Inflammatory macrophage treated with lipopolysaccharide for 1 hour (primary cell): Measurements from ENCODE around the gene SUDS3.
"Not testable (repeated sequence)": the region's sequence is repeated elsewhere in the genome, so short reads cannot be mapped to it uniquely, and the experiment has no call there.

ENCODE experiments used
- DNase-seq, 2 donors: peaks; one replicate each; pipeline ENCODE4 v3.0.0-alpha.2; 2020 to 2022

SUDS3 gene

DNA sequence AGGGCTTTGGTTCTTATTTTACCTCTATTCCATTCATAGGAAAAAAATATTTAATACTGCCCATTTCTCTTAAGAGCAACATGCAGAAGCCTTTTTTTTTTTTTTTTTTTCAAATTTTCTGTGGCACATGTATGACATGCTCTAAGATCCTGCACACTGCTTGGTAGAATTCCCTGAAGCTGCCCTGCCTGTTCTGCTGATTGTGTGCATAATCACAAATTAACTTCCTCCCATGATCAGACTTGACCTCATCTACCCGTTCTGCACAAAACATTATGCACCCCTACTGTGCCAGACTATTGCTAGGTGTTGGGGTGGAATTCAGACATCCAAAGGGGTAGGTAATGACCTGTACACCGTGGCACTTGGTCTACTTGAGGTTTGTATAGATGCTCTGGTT lies 22.2 kb downstream of the SUDS3 start:
- peak in 1 of 2 donors; percentile 11 for DNase-seq

- DNase-seq = peak; percentile 59 to 68
Observed at GRCh38 chr12:118398940-118399339, 22.6 kb downstream of the SUDS3 start.

- no peak for DNase-seq
Observed at GRCh38 chr12:118402251-118402650, 25.9 kb downstream of the SUDS3 start.

DNA sequence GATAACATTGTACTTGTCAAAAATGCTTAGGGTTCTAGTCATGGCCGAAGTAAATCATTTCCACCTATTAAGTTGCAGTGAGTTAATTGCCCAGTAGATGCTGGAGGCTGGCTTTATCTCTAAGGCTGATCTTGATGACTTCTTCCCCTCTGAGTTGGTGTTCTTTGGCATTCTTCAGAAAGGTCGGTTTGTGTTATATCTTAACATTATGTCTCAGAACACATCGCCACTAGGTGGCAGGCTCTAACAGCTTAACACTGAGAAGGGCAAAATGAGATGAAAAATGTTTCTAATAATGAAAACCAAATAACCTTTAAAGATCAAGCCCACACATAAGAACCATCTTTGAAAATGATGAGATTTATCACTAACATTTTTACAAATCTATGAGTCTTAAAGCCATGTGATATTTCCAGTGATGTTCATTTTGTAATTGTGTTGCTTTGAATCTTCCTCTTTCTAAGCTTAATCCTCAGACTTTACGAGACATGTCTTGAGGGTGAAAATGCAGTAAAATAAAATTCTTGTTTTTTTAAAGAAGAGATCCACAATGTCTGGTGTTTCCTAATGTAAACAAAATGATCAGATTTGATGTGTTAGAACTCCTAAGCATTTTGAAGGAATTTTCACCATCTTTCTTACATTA lies 28.6 kb downstream of the SUDS3 start:
- DNase-seq = peak; percentile 23 to 69

DNA sequence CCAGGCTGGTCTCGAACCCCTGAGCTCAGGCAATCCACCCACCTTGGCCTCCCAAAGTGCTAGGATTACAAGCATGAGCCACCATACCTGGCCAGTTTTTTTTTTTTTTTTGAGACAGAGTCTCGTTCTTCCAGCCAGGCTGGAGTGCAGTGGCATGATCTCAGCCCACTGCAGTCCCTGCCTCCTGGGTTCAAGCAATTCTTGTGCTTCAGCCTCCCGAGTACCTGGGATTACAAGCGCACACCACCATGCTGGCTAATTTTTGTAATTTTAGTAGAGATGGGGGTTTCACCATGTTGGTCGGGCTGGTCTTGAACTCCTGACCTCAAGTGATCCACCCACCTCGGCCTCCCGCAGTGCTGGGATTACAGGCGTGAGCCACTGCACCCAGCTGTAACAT lies 31.9 kb downstream of the SUDS3 start:
- not testable (repeated sequence) for DNase-seq

DNA sequence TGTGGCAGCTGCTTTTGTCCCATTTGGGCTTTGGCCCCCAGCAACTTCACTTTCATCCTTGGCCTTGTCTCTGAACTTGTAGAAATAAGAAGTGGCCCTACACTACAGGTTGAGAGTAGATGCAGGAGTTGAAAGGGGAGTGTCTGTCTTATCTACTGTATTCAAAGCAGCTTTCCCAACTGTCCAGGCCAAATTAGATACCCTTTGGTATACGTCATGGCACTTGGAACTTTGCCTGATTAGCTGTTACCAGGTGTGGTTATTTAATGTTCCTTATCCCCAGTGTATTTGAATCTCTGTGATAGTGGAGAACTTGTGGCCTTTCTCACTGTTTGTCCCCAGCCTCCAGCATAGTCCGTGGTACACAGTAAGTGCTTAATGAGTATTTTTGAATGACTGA lies 33.5 kb downstream of the SUDS3 start:
- no peak for DNase-seq

- no peak for DNase-seq
Observed at GRCh38 chr12:118417942-118418341, 41.6 kb downstream of the SUDS3 start.

GRCh38 chr12:118418385-118419057 lies 42.2 kb downstream of the SUDS3 start:
- DNase-seq = no peak

GRCh38 chr12:118420673-118421072 lies 44.3 kb downstream of the SUDS3 start:
- DNase-seq = no peak

DNA sequence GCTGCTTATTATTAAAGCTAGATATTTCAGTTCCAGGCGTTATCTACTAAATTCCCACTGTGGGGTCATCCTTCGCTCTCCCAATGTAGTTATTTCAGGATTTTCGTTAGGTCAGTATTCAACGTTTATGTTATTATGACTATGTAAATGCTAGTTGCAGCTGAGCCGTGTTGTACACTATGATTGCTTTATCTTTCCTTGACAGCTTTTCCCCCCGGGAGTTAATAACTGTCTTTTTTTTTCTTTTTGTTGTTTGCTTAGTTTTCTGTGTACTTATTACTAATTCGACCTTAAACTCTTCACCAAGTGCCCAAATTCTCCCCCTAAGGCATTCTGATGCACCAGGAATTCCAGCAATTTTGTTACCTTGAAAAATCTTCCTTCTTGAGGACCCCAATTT lies 48.5 kb downstream of the SUDS3 start:
- no peak for DNase-seq

DNA sequence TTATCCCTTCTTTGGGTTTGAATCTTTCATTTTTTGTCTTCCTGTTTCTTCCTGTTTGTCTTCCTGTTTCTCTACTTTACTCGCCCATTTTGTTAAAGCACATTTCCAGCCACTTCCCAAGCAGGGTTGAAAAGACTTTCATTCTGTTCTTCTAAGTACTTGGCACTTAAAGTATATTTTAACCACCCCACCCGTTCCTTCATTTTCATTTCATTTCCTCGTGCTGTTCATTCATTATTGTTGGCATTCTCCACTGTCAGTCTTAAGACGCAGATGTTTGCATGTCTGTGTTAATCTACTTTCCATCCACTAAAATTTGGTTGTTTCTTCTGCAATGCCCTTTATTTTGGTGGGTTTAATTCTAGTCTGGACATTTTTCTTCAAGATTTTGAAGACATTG lies 49.0 kb downstream of the SUDS3 start:
- no peak for DNase-seq

DNA sequence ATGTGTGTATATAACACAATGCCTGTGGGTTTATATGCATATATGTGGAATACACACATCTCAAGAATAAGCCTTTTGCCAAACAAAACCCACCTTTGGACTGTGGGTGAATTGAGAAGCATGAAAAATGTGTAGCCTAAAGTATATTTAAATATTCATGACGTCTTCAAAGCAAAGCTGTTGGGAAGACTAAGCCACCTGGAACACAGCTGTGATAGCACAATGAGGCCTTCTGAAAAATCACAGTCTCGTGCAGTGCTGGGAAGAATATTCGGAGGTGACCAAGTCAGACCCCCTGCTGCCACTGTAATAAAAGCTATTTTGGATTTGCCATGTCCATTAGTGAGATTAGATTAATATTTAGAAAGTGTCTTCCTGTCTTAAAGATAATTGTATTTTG lies 51.5 kb downstream of the SUDS3 start:
- no peak for DNase-seq

DNA sequence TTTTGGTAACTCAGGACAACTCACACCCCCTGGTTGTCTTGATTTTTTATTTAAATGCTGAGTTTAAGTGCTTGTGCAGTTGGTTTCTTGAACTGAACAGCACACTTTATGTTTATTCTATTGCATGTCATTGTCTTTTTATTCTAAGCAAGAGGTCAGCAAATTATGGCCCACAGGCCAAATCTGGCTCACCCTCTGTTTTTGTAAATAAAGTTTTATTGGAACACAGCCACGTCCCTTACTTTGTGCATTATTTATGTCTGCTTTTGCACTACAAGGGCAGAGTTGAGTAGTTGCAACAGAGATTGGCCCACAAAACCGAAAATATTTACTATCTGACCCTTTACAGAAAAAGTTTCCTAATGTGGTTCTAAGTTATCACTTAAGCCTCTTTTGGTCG lies 52.3 kb downstream of the SUDS3 start:
- no peak for DNase-seq

DNA sequence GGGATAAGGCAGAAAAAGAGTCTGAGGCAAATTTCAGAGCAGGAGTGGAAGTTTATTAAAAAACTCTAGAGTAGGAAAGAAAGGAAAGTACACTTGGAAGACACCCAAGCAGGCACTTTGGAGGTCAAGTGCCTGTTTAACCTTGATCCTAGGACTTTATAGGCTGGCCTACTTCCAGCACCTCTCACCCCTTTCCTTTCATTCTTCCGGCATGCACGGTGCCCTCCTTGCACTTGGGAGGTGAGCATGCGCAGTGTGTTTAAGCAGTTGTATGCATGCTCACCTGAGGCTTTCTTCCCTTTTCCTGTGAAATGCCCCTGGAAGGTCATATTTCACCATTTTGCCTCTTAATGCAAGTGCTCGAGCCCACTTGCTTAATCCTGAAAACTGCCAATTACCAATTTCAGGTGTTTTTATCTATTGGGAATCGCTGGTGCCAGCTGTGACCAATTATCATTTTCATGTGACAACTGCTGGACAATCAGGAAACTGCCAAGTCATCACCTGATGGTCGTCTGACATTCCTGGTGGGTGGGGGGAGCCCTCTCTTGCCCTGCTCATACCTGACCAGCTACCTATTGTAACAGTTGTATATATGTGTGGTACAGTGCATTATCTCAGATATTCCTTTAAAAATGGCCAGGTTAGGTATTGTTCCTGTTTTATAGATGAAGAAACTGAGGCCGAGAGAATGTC lies 53.5 kb downstream of the SUDS3 start:
- DNase-seq = no peak

- no peak for DNase-seq
Observed at GRCh38 chr12:118430516-118430915, 54.2 kb downstream of the SUDS3 start.

DNA sequence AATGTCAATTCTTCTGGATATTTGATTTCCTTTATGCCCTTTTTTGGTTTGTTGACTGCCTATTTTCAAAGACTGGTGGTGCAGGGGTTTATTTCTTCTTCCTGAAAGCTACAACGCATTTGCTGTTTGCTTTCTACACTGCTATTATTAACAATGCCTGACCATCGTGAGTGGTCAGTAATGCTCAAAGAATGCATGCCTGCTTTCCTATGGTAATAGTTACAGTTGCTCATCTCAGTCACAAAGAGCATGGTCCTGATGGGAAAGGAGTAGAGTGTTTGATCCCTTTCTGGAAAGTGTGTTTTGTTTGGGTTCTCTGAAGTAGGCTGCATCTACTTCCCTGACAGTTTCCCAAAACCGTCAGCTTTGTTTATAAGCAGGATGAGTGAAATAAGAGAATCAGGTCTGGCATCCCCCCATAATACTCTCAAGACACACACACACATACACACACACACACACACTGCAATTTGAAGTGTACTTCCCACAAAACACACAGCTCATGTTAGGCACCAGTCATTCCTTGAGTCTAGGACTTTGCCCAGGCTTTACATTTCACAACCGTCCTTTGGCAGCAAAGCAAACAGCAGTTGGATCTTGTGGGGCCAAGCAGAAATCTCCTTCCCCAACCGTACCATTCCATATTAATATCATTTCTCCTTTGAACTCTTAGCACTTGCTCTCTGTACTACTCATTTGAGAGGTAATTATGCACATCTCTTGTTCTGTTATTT lies 56.6 kb downstream of the SUDS3 start:
- no peak for DNase-seq

DNA sequence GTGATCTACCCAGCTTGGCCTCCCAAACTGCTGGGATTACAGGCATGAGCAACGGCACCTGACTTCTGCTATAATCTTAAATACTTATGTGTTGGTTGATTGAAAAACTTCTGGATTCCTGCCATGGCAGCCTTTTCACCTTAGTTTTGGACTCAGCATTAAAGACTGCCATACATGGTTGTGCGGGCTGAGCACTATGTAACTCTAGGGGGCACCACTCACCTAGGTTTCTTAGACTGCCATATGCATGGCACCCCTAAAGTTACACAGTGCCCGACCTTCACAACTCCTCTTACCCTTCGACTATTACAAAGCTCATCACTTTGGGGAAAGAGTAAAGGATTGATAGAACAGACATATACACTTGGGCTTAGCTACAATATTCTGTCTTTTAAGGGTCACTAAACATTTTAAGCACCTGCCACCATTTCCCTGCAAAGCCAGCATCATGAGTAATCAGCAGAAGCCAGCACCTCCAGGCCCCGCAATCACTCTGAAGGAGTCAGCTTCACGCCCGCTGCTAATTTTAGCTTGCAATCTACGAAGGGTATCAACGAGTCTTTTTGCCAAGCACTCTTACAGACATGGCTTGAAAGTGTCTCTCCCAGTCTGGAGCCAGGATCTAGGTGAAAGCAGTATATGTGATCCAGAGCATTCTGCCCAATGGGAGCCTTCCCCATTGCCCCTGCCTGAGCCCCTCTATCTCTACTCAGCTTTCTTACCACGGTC lies 59.8 kb downstream of the SUDS3 start:
- no peak for DNase-seq

DNA sequence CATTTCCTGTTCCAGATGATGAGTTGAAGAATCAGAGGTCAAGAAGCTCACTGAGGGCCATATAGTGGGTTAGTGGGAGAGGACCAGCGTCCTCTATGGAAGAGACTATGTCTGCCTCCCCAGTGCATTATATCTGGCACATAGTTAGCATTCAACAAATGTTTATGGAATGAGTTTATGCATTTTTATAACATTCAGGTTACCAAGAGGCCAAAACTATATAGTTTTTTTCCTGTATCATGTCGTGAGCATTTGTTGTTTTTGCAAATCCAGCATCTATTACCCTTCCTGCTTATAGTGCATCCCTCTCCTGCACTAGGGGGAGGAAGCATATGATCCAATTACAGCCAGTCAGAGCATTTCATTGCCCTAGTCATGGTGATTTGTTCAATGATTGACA lies 60.6 kb downstream of the SUDS3 start:
- no peak for DNase-seq

DNA sequence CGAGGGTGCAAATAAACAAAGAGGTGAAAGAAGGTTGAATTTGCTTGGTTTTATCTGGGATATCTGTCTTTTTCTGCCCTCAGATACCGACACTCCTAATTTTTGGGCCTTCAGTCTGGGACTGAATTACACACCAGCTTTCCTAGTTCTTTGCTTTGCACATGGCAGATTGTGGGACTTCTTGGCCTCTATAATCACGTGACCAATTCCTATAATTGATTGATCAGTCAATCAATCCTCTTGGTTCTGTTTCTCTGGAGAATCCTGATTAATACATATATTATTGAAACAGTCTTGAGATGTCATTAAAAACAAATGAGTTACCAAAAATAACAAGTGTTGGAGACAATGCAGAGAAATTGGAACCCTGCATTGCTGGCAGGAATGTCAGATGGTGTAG lies 62.7 kb downstream of the SUDS3 start:
- DNase-seq = no peak

- no peak for DNase-seq
Observed at GRCh38 chr12:118446247-118446646, 69.9 kb downstream of the SUDS3 start.

- no peak for DNase-seq
Observed at GRCh38 chr12:118447181-118447580, 70.8 kb downstream of the SUDS3 start.

DNA sequence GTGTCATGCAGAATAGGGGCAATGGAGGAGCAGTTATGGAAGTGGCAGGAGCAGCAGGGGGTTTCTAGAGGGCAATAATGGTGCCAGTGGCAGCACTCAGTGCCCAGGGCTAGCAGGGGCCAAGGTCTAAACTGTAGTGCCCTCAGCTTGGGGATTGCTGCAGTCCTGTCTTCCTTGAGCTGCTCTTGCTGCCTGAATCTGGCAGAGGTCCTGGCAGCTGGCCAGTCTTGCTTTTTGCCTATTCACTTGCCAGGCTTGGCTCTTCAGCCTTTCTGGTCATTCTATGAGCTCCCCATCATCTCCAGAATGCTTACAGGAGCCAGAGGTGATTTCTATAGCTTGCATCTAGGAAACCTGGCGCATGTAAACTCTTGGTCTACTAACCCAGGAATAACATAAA lies 72.0 kb downstream of the SUDS3 start:
- no peak for DNase-seq

GRCh38 chr12:118455327-118455726 lies 79.0 kb downstream of the SUDS3 start:
- no peak for DNase-seq
